Right lobe of liver (tissue), 6 donors: Measurements from ENCODE around the gene CTAGE6. TPM values are rescaled to one million over a fixed set of nuclear protein-coding genes. Genes with fewer than 3 reads are reported as not detected.
A peak's percentile ranks its signal among the peaks of the same experiment; 100 is the strongest.
"Not testable (repeated sequence)": the region's sequence is repeated elsewhere in the genome, so short reads cannot be mapped to it uniquely, and the experiment has no call there.

Experiments
- ATAC-seq, 4 donors: fragments of 200-7000 bp; cut with Tn5 transposase; one replicate each; pipeline ENCODE4 v1.9.1; 2020; ENCODE audit warnings: mild to moderate bottlenecking in 4 of 4, moderate library complexity in 4 of 4
- DNase-seq, 3 donors: peaks; one replicate each; pipeline ENCODE4 v3.0.0-alpha.2; 2020
- H3K27ac ChIP-seq, 3 donors: fragments of 200-600 bp; one replicate each; pipeline ENCODE4 v1.8.0; 2022
- H3K27me3 ChIP-seq, 2 donors: fragments of 200-600 bp; one replicate each; pipeline ENCODE4 v1.8.0; 2022
- H3K36me3 ChIP-seq, 4 donors: fragments of 200-600 bp; sonication (generic) in 1 of 4; one replicate each; pipeline versions ENCODE4 v1.5.1 to v1.8.0; 2017 to 2022; ENCODE audit warnings: control low read depth in 1 of 4
- H3K4me1 ChIP-seq, 4 donors: fragments of 200-600 bp; sonication (generic) in 1 of 4; one replicate each; pipeline versions ENCODE4 v1.5.1 to v1.8.0; 2017 to 2022; ENCODE audit warnings: control low read depth in 1 of 4
- H3K4me3 ChIP-seq, 3 donors: fragments of 200-600 bp; one replicate each; pipeline ENCODE4 v1.8.0; 2022
- H3K9me3 ChIP-seq, 4 donors: fragments of 200-600 bp; sonication (generic) in 1 of 4; one replicate each; pipeline versions ENCODE4 v1.5.1 to v1.8.0; 2017 to 2022; ENCODE audit warnings: control low read depth in 1 of 4
- WGBS: methylation state at CpG from one replicate; pipeline ENCODE4 v1.1.6; 2018; ENCODE audit warnings: low coverage, low lambda C conversion rate; ENCODE audit not compliant: insufficient coverage; ENCODE audit errors: missing lambda C conversion rate; 5-methylcytosine and 5-hydroxymethylcytosine counted together
- intact Hi-C, 2 donors: fragments of 100-400 bp; cut with DNase I; formaldehyde crosslinking; loops; one replicate each; pipeline versions ENCODE4 v1.11.2 to v1.14.1; 2022
- long read RNA-seq: library from polyadenylated mRNA; unstranded; transcript quantifications from one replicate; pipeline ENCODE4 v2.0.0, GENCODE V29; 2019
- total RNA-seq, 6 experiments: library from RNA; depleted of rRNA in 2 of 6; stranded (reverse); fragments of >200 nt in 2 of 6; fragmentation: NEBNext Ultra II Directional in 3 of 6; extraction: Animal tissue kit (Norgen Biotek cat#: 25700) in 3 of 6; gene quantifications; one replicate each; pipeline versions ENCODE4 v1.1.0 to v1.2.4, GENCODE V29; 2016 to 2023
- donor health status: DM: no; HTN: yes; CAD: no.
- donor health status: DM: no; HTN: no; CAD: no.
- donor health status: DM: no; HTN: no; CAD: no.
- donor health status: DM: no; HTN: yes; CAD: no.
- donor health status: DM: no; HTN: yes; CAD: no.

Gene CTAGE6, protein sequence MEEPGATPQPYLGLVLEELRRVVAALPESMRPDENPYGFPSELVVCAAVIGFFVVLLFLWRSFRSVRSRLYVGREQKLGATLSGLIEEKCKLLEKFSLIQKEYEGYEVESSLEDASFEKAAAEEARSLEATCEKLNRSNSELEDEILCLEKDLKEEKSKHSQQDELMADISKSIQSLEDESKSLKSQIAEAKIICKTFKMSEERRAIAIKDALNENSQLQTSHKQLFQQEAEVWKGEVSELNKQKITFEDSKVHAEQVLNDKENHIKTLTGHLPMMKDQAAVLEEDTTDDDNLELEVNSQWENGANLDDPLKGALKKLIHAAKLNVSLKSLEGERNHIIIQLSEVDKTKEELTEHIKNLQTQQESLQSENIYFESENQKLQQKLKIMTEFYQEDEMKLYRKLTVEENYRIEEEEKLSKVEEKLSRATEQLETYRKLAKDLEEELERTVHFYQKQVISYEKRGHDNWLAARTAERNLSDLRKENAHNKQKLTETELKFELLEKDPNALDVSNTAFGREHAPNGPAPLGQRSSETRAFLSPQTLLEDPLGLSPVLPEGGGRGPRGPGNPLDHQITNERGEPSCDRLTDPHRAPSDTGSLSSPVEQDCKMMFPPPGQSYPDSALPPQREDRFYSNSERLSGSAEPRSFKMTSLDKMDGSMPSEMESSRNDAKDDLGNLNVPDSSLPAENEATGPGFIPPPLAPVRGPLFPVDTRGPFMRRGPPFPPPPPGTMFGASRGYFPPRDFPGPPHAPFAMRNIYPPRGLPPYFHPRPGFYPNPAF
- total RNA-seq = under 1 TPM in 2 of 6 experiments, not detected in 4; 0.12 to 0.22 TPM
- long read RNA-seq = 0 reads

DNA sequence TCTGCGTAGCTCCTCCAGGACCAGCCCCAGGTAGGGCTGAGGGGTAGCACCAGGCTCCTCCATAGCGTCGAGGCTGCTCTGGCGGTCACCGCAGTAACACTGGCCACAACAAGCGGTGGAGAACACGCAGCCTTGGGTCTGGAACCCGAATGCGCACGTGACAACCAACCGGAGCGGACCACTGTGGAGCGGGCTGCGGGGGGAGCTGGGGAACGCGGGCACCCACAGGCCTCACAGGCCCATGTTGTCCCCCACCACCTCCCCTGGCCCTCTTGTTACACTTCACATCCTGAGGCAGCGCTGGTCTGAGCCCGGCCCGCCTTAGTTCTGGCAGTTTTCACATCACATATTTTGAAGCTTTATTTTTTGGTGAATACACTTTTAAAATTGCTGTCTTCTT lies at the start of gene CTAGE6:
TSS of gene CTAGE6 (minus strand) at position 101 of the 400 bp plus-strand sequence. CDS start at position 63, 38 bp downstream.
- H3K4me1 ChIP-seq, H3K36me3 ChIP-seq, intact Hi-C loops, DNase-seq, H3K27ac ChIP-seq, H3K4me3 ChIP-seq, H3K27me3 ChIP-seq, H3K9me3 ChIP-seq, ATAC-seq: not testable (repeated sequence)
- WGBS = no CpG with 5 or more reads among the region's 19 CpGs

DNA sequence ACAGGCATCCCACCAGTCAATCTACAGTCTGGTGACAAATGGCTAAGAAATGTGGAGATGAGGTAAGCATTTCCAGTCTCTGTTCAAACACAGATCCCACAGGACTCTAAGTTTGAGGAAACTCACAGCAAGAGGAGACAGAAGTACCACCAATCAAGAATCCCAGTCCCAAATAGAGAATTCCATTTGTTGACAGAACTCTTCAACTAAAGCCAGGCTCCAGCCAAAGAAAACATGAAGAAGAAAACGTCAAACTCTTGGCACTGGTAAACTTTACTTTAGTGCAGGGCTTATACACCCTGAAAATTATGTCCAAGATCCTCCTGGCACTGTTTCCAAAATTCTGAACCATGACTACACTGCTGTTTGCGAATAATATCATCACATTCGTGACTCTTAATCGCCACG lies 49.2 kb upstream of the CTAGE6 start:
- ATAC-seq = peak in 2 of 4 donors; percentile 70 to 87
- H3K27me3 ChIP-seq, H3K4me1 ChIP-seq, intact Hi-C loops, H3K4me3 ChIP-seq, DNase-seq, H3K9me3 ChIP-seq, H3K27ac ChIP-seq, H3K36me3 ChIP-seq: not testable (repeated sequence)
- WGBS = no CpG with 5 or more reads among the region's 5 CpGs

DNA sequence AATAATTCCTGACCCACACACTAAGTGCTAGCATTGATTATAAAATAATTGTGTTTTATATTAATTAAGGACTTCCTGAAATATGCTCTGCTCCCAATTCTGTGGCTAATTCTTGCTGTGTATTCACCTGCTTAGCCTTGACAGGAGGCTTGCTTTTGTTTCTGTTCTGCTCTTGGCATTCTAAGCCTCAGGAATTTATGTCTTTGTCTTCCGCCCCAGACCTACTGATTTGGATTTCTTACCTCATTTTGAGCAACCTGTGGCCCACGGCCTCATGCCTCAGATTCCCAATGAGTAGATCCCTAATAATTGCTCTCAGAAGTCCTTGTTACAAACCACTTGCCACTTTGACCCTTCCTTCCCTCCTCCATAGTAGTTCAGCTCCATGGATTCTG lies 40.4 kb upstream of the CTAGE6 start:
- H3K36me3 ChIP-seq, H3K4me3 ChIP-seq, H3K27me3 ChIP-seq, DNase-seq, H3K9me3 ChIP-seq, H3K4me1 ChIP-seq, H3K27ac ChIP-seq, intact Hi-C loops: not testable (repeated sequence)
- peak in 1 of 4 donors; percentile 6 for ATAC-seq
- 50% methylated on average over 1 of the region's 2 CpGs for WGBS

DNA sequence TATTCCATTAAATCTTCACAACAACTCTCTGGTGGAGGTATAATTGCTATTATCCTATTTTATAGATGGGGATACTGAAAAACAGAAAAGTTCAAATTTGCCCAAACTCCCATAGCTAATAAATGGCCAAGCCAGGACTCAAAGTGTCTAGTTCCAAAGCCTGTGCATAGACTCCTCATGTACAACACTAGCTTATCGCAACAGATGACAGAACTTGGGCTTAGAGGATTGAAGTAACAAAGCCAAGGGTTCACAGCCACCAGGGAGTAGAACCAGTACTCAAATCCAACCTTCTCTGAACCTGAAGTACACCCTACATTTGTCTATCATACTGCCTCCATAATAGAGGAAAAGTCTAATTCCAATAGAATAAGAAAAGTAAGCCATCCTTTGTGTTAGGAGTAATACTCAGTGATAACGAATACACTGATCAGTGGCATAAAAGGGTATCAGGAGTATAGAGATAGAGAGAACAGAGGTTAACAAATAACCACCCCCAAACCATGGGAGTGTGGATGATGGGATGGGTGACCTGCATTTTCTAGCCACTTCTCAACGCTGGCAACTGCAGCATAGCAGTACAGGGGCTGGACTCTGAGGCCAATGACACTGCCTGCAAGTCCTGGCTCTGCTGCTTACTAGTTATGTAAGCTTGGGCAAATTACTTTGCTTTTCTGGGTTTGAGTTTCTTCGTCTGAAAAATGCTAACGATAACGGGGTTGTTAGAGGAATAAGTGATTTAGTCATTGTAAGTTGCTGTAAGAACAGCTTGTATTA lies 39.8 kb upstream of the CTAGE6 start:
- H3K9me3 ChIP-seq, H3K4me3 ChIP-seq, H3K27me3 ChIP-seq, H3K4me1 ChIP-seq, H3K36me3 ChIP-seq, H3K27ac ChIP-seq, intact Hi-C loops: not testable (repeated sequence)
- DNase-seq = peak; percentile 42 to 80 (median 71)
- WGBS = 0% methylated on average over 1 of the region's 6 CpGs
- ATAC-seq = peak; percentile 90 to 99 (median 97)

DNA sequence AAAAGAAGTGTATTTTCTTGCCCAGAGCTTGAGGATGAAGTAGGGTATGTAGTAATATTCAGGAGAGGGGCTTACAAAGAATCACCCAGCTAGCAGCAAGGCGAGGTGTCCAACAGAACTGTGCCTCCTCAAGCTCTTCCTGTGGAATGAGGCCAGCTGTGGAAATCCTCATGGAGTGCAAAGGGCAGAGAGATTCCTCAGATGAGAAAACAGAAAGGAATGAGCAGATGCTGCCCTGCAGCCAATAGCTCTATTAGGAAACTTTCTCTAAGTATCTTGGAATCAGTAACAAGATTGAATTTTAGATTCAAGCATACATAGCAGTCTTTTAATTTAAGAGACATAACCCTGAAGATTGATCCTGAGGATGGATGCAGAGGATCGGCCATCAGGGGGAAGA lies 38.2 kb upstream of the CTAGE6 start:
- ATAC-seq = peak in 2 of 4 donors; percentile 53 to 59
- DNase-seq, H3K4me3 ChIP-seq, intact Hi-C loops, H3K9me3 ChIP-seq, H3K4me1 ChIP-seq, H3K27ac ChIP-seq, H3K27me3 ChIP-seq, H3K36me3 ChIP-seq: not testable (repeated sequence)
- WGBS = no CpG with 5 or more reads among the region's 2 CpGs

DNA sequence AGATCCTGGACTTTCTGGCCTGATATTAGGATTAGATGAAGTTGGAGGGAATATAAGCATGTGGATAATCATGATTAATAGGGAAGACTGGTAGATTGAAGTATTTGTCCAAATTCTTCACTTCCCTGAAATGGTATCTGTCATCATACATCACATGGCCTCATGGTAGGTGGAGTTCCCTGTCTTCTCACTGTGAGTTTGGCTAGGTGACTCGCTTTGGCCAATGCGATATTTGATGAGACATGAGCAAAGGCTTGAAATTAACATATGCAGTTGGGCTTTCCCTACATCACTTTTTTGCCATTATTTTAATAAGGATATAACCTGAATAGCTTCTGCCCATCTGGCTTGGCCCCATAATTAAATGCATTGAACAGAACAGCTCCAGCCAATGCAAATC lies 35.1 kb upstream of the CTAGE6 start:
- H3K27ac ChIP-seq, H3K27me3 ChIP-seq, H3K36me3 ChIP-seq, intact Hi-C loops, H3K4me3 ChIP-seq, H3K9me3 ChIP-seq, DNase-seq, H3K4me1 ChIP-seq: not testable (repeated sequence)
- ATAC-seq = peak in 1 of 4 donors; percentile 18
- 100% methylated on average over 2 of the region's 2 CpGs for WGBS

DNA sequence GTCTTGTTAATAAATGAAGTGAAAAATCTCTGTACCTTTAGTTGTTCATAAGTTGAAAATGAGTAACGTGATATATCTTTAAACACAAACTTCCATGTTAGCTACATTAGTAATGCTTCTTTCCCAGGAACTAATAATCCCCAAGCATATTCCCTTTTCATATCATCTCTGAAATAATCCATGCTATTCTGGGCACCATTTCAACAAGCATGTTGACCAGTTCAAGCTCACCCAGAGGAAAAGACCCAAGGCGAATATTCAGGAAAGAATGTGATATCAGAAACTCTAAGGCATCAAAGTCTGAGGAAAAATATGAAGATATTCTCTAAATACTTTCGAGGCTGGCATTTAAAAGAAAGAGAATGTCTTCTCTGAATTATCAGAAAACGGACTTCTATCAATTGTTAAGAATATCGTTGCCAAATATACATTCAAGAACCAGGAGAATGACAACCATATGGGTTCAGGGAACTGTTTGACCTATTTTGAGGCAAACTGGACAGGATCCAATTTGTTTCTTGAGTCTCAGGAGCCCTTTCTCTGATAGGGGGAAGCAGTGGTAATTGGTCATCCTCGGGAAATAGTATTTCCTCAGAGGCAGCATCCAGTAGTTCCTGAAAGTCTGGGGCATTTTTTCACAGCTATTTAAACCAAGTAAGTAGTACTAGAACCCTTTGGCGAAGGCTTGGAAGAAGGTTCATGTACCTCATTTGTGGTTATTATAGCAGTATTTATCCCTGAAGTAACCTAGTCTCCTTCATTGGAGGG lies 28.1 kb upstream of the CTAGE6 start:
- H3K4me3 ChIP-seq, H3K27me3 ChIP-seq, DNase-seq, ATAC-seq, H3K9me3 ChIP-seq, H3K4me1 ChIP-seq, H3K27ac ChIP-seq, intact Hi-C loops, H3K36me3 ChIP-seq: not testable (repeated sequence)
- no CpG with 5 or more reads among the region's 7 CpGs for WGBS

DNA sequence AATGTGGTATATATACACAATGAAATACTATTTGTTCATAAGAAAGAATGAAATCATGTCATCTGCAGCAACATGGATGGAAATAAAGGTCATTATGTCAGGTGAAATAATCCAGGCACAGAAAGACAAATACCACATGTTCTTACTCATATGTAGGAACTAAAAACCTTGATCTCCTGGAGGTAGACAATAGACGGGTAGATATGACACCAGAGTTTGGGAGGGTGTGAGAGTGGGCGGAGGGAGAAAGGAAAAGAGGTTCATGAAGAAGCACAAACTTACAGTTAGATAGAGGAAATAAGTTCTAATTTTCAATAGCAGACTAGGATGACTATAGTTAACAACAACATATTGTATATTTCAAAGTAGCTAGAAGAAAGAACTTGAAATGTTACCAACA lies 22.1 kb upstream of the CTAGE6 start:
- H3K4me1 ChIP-seq, intact Hi-C loops, H3K36me3 ChIP-seq, H3K4me3 ChIP-seq, H3K27ac ChIP-seq, ATAC-seq, DNase-seq, H3K9me3 ChIP-seq, H3K27me3 ChIP-seq: not testable (repeated sequence)
- no CpG with 5 or more reads among the region's 2 CpGs for WGBS

DNA sequence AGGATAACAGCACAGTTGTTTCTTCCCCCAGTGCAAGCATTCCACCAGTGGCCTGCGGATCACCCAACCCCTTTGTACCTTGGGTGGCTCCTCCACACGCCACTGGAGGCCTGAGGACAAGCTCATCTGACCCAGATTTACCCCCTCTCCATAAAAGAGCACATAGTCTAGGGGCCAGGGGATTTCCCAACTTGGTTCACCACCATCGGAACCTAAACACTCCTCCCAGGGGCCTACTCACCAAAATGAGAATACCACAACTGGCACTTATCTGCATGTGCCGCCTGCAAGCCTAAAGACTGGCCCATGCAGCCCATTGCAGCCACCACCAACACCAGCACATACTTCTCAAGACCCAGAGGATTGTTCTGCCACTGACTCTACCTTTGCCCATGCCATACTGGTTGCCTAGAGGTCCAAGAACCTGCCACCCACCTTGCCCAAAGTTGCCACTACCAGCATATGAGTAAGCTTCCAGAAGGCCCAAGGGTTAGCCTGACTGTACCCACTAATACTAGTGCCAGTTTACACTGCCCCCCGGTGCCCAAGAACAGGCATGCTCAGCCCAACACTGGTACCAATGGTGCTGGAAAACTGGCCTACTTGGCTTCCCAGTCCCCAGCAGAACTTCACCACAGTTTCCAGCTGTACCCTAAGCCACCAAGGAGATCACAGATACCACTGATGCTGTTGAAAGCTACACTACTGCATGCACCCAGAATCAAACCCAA lies 15.4 kb upstream of the CTAGE6 start:
- H3K36me3 ChIP-seq, H3K27me3 ChIP-seq, DNase-seq, ATAC-seq, H3K27ac ChIP-seq, H3K4me1 ChIP-seq, H3K9me3 ChIP-seq, H3K4me3 ChIP-seq, intact Hi-C loops: not testable (repeated sequence)
- WGBS = no CpG with 5 or more reads among the region's 5 CpGs

DNA sequence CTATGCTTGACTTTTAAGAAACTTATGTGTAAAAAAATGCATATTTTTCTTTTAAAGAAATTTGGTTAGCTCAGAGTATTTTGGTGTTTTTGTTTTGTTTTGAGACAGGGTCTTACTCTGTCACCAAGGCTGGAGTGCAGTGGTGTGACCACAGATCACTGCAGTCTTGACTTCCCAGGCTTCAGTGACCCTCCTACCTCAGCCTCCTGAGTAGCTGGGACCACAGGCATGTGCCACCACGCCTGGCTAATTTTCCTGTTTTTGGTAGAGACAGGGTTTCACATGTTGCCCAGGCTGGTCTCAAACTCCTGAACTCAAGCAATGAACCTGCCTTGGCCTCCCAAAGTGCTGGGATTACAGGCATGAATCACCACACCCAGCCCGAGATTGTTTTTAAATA lies 10.0 kb upstream of the CTAGE6 start:
- H3K4me1 ChIP-seq, H3K36me3 ChIP-seq, H3K27ac ChIP-seq, H3K9me3 ChIP-seq, intact Hi-C loops, ATAC-seq, H3K27me3 ChIP-seq, H3K4me3 ChIP-seq: not testable (repeated sequence)
- peak in 1 of 3 donors; percentile 2 for DNase-seq
- WGBS = 65% methylated on average over 2 of the region's 2 CpGs
